ENCODE measurements around the gene RIPK3. TPM values are rescaled to one million over a fixed set of nuclear protein-coding genes. Genes with fewer than 3 reads are reported as not detected.

Gene RIPK3
- total RNA-seq, 2 experiments from 2014 or later = 37.5 to 41.4 TPM

GRCh38 chr14:24299255-24300191 lies 40.3 kb downstream of the RIPK3 start, which contains the start of the genes DHRS1 and NOP9:
Gene DHRS1 (minus strand): TSS chr14:24299780. CDS start chr14:24299106, 674 bp downstream.
Gene NOP9 (plus strand): TSS chr14:24299850. CDS start chr14:24299955, 105 bp downstream.
- CTCF ChIA-PET = interaction anchor here (0.6 to 8.7 kb wide), 14 partner anchors 9 to 137 kb away, joined by 3 to 111 read pairs (median 4); partner anchors contain the start of genes CIDEB, KHNYN, LTB4R and LTB4R2
- H3K36me3 Mint-ChIP-seq (ENCODE audit: low read depth) = peaks cover 45% of the 10 kb centered on the region
- DNase-seq = peak; percentile 92
- no peaks in the 10 kb centered on the region for H3K9me3 Mint-ChIP-seq
- H3K4me3 Mint-ChIP-seq = peak within 1 kb of the TSS; percentile 89
- peak within 1 kb of the TSS; percentile 93 for H3K27ac Mint-ChIP-seq
- POLR2A ChIA-PET = interaction anchor here (1.3 to 1.6 kb wide), 2 partner anchors 11 to 58 kb away, joined by 4 to 5 read pairs; partner anchors contain the start of gene TINF2
- H3K27me3 Mint-ChIP-seq = no peaks in the 10 kb centered on the region
- peaks cover 53% of the 10 kb centered on the region for H3K4me1 Mint-ChIP-seq

- Mint-ChIP-seq H3K4me3 (peak overlapping the region; percentile 89), H3K27me3 (no peaks in the 10 kb centered on the region), H3K27ac (peak overlapping the region; percentile 93), H3K4me1 (peaks cover 53% of the 10 kb centered on the region), H3K36me3 (ENCODE audit: low read depth) (peaks cover 42% of the 10 kb centered on the region), H3K9me3 (no peaks in the 10 kb centered on the region)
- DNase-seq = no peak
- ChIA-PET POLR2A (no interaction called here), CTCF (interaction anchor here (0.6 to 8.7 kb wide), 13 partner anchors 9 to 137 kb away, joined by 3 to 111 read pairs (median 5); partner anchors contain the start of genes CIDEB, KHNYN, LTB4R and LTB4R2)
These were observed 40.9 kb downstream of the RIPK3 start for GRCh38 chr14:24298892-24299254.

DNA sequence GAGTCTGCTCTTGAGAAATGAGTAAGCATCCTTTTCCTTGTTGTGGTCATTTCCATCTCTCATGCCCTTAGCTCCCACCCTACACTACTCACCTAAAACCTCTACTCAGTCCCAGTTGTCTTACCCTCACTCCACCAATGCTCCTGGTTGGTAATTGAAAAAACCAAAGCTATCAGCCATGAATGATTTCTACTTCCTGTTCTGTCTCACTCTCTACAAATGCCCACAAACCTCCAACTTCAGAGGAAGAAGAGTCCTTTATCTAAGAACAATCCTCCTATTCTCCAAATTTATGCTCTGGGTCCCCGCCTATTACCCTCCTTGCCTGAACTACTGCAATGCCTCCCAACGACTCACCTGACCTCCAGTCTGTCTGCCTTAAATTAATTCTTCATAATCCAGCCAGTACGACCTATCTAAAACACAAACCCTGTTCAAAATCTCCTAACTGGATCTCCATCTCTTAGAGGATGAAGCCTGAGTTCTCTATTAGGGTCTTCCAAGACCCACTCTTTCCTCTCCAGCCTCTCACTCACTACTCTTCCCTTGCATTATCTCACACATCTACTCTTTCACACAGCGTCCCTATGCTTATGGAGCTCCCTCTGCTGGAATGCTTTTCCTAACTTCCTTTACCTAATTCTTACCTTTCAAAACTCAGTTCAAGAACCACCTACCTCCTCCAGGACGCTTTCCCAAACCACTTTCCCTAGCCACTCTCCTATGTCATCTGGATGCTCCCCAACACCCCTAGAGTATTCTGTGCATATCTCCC lies 42.4 kb downstream of the RIPK3 start:
- Mint-ChIP-seq H3K36me3 (ENCODE audit: low read depth) (peaks cover 28% of the 10 kb centered on the region), H3K4me3 (peak overlapping the region; percentile 24), H3K9me3 (no peaks in the 10 kb centered on the region), H3K27ac (peak overlapping the region; percentile 84), H3K4me1 (peaks cover 53% of the 10 kb centered on the region), H3K27me3 (no peaks in the 10 kb centered on the region)
- ChIA-PET CTCF (interaction anchor here (0.6 to 8.7 kb wide), 27 partner anchors 7 to 139 kb away, joined by 3 to 111 read pairs (median 5); partner anchors contain the start of genes ADCY4, CIDEB, IPO4 and KHNYN), POLR2A (interaction anchor here (0.6 to 1.9 kb wide), 2 partner anchors 55 to 88 kb away, joined by 5 to 10 read pairs; partner anchors contain the start of gene TINF2)
- no peak for DNase-seq

DNA sequence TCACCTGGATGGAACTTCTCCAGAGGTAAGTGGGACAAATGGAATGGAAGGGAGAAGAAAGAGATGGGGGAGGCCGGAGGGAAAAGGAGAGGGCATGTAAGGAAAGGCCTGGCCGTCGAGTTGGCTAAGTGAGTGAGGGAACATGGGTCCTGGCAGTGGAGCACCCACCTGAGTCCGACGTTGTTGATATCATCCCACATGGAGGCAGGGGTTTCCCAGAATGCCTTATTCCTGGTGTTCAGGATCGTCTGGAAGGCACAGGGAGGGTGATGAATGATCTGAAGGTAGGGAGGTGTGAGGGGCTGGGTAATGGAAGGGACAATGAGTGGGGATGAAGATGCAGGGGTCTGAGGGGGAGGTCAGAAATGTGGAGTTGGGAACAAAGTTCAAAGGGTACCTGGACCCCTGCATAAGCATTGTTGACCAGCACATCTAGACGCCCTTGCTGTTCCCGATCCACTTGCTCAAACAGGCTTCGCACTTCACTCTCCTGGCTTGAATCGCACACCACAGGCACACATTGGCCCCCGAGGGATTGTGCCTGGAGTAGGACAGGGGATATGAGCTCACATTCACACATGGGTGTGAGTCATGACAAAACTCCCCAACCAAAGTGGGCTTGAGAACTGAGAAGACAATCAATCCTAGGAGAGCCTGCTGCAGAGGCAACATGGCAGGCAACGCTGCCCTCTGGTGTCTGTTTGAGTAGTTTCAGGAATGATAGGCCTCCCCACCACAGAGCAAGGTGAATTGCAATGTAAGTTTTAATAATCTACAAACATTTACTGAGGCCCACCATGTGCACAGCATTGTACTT lies 43.2 kb downstream of the RIPK3 start:
- peak overlapping the region; percentile 84 for H3K27ac Mint-ChIP-seq
- no peaks in the 10 kb centered on the region for H3K27me3 Mint-ChIP-seq
- CTCF ChIA-PET = interaction anchor here (0.7 to 8.7 kb wide), 28 partner anchors 10 to 140 kb away, joined by 3 to 111 read pairs (median 6); partner anchors contain the start of genes ADCY4, CIDEB, IPO4 and KHNYN
- POLR2A ChIA-PET = interaction anchor here (1.9 kb wide), 1 partner anchor 54 kb away, joined by 10 read pairs; the partner anchor contains the start of gene TINF2
- peaks cover 23% of the 10 kb centered on the region for H3K36me3 Mint-ChIP-seq (ENCODE audit: low read depth)
- peaks cover 45% of the 10 kb centered on the region for H3K4me1 Mint-ChIP-seq
- no peak overlapping the region for H3K4me3 Mint-ChIP-seq
- no peaks in the 10 kb centered on the region for H3K9me3 Mint-ChIP-seq
- peak; percentile 80 for DNase-seq

- H3K9me3 Mint-ChIP-seq = no peaks in the 10 kb centered on the region
- ChIA-PET POLR2A (interaction anchor here (0.6 kb wide), 1 partner anchor 27 kb away, joined by 3 read pairs; no protein-coding TSS in a partner anchor), CTCF (interaction anchor here (1.2 to 5.2 kb wide), 7 partner anchors 10 to 51 kb away, joined by 4 to 41 read pairs (median 24); partner anchors contain the start of genes CIDEB, LTB4R, LTB4R2 and RABGGTA)
- peaks cover 37% of the 10 kb centered on the region for H3K36me3 Mint-ChIP-seq (ENCODE audit: low read depth)
- H3K4me1 Mint-ChIP-seq = peaks cover 43% of the 10 kb centered on the region
- no peaks in the 10 kb centered on the region for H3K27me3 Mint-ChIP-seq
- H3K4me3 Mint-ChIP-seq = no peak overlapping the region
- DNase-seq = no peak
- no peak overlapping the region for H3K27ac Mint-ChIP-seq
These were observed 46.3 kb downstream of the RIPK3 start for GRCh38 chr14:24293525-24293924.

GRCh38 chr14:24292118-24292807 lies 47.5 kb downstream of the RIPK3 start:
- CTCF ChIA-PET = interaction anchor here (1.2 to 5.2 kb wide), 10 partner anchors 9 to 50 kb away, joined by 4 to 41 read pairs (median 6); partner anchors contain the start of genes CIDEB, LTB4R, LTB4R2 and RABGGTA
- POLR2A ChIA-PET = no interaction called here

DNA sequence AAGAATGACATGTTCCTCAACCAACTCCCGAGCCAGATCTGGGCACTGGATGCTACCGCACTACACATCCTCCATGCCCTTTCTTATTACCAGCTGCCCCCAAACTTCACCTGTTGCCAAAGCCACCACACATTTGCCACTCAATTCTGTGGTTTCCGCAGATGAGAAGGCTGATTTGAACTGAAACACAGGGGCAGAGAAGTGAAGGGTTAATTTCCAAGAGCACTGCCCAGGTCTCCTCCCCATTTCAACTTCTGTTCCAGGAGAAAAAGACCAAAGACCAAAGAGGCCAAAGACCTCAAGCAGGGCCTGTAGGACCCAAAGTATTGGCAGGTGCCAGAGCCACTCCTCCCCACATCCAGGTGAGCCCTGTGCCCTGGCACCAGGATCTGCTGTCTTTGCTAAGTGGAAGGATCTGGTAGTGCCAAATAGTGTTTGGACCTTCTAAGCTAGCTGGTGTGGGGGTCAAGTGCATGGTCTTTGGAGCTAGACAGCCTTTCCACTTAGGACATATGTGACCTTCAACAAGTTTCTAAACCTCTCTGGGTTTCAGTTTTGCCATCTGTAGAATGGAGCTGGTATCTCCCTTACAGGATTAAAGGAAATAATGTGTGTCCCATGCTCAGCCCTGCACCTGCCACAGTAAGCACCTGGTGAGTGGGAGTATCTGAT lies 48.2 kb downstream of the RIPK3 start:
- POLR2A ChIA-PET = no interaction called here
- H3K4me3 Mint-ChIP-seq = no peak overlapping the region
- no peaks in the 10 kb centered on the region for H3K27me3 Mint-ChIP-seq
- CTCF ChIA-PET = interaction anchor here (1.4 to 5.2 kb wide), 9 partner anchors 8 to 49 kb away, joined by 4 to 41 read pairs (median 7); partner anchors contain the start of genes CIDEB, LTB4R, LTB4R2 and RABGGTA
- H3K4me1 Mint-ChIP-seq = peaks cover 37% of the 10 kb centered on the region
- no peaks in the 10 kb centered on the region for H3K9me3 Mint-ChIP-seq
- peaks cover 36% of the 10 kb centered on the region for H3K36me3 Mint-ChIP-seq (ENCODE audit: low read depth)
- no peak overlapping the region for H3K27ac Mint-ChIP-seq
- no peak for DNase-seq

More at GRCh38 chr14:24292118-24292807, 47.5 kb downstream of the RIPK3 start:
- no peak for DNase-seq
- Mint-ChIP-seq H3K4me1 (peaks cover 44% of the 10 kb centered on the region), H3K27ac (no peak overlapping the region), H3K27me3 (no peaks in the 10 kb centered on the region), H3K4me3 (no peak overlapping the region), H3K9me3 (no peaks in the 10 kb centered on the region), H3K36me3 (ENCODE audit: low read depth) (peaks cover 38% of the 10 kb centered on the region)

DNA sequence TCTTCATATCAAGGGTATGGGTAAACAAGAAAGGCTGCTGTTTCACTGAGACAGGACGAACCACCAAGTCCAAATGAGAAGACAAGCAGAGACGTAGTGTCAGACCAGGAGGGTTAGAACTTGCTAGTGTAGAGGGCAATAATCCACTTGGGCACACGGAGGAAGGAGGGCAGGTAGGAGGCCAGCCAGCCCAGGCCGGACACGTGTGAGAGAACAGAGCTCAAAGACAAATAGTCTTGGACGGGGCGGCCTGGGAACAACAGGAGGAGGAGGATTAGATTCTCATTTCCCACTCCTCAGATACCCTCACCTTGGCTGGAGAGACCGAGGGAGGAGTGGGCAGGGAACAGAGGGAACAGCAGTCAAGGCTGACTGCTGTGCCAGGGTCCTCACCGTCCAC lies 49.0 kb downstream of the RIPK3 start:
- POLR2A ChIA-PET = interaction anchor here (0.9 kb wide), 1 partner anchor 16 kb away, joined by 3 read pairs; no protein-coding TSS in a partner anchor
- Mint-ChIP-seq H3K27me3 (peaks cover 2% of the 10 kb centered on the region), H3K36me3 (ENCODE audit: low read depth) (peaks cover 27% of the 10 kb centered on the region)

GRCh38 chr14:24289649-24290280 lies 50.0 kb downstream of the RIPK3 start:
- ChIA-PET CTCF (interaction anchor here (0.9 to 5.2 kb wide), 14 partner anchors 9 to 199 kb away, joined by 3 to 41 read pairs (median 4); partner anchors contain the start of genes CIDEB, LTB4R, LTB4R2 and RABGGTA), POLR2A (interaction anchor here (0.7 to 1.2 kb wide), 3 partner anchors 15 to 44 kb away, joined by 3 read pairs; partner anchors contain the start of gene RABGGTA)
- peaks cover 2% of the 10 kb centered on the region for H3K27me3 Mint-ChIP-seq
- H3K27ac Mint-ChIP-seq = no peak overlapping the region
- DNase-seq = peak; percentile 50
- H3K4me1 Mint-ChIP-seq = peaks cover 27% of the 10 kb centered on the region
- H3K9me3 Mint-ChIP-seq = no peaks in the 10 kb centered on the region
- H3K36me3 Mint-ChIP-seq (ENCODE audit: low read depth) = peaks cover 25% of the 10 kb centered on the region
- H3K4me3 Mint-ChIP-seq = no peak overlapping the region

More for the DNA sequence above, 49.0 kb downstream of the RIPK3 start:
- Mint-ChIP-seq H3K27ac (no peak overlapping the region), H3K9me3 (no peaks in the 10 kb centered on the region), H3K4me1 (peaks cover 28% of the 10 kb centered on the region), H3K4me3 (no peak overlapping the region)
- no peak for DNase-seq
- CTCF ChIA-PET = interaction anchor here (0.9 to 5.2 kb wide), 11 partner anchors 8 to 200 kb away, joined by 3 to 41 read pairs (median 6); partner anchors contain the start of genes CIDEB, LTB4R, LTB4R2 and RABGGTA

DNA sequence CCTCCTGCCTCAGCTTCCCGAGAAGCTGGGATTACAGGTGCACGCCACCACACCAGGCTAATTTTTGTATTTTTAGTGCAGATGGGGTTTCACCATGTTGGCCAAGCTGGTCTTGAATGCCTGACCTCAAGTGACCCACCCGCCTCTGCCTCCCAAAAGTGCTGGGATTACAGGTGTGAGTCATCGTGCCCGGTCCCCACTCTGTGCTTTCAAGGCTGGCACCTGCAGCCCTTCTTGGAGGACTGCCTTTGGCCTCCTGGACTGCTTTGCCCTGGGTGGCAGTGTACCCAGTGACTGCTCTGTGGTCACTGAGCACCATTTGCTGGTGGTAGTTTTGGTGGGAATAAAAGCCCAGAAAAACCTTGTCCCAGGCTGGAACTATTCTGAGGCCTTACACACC lies 52.8 kb downstream of the RIPK3 start:
- DNase-seq = no peak
- POLR2A ChIA-PET = no interaction called here
- peaks cover 2% of the 10 kb centered on the region for H3K27me3 Mint-ChIP-seq

More for the DNA sequence above, 52.8 kb downstream of the RIPK3 start:
- no peaks in the 10 kb centered on the region for H3K9me3 Mint-ChIP-seq
- no peak overlapping the region for H3K27ac Mint-ChIP-seq
- H3K4me1 Mint-ChIP-seq = peaks cover 27% of the 10 kb centered on the region
- CTCF ChIA-PET = interaction anchor here (1.0 to 2.9 kb wide), 3 partner anchors 10 to 49 kb away, joined by 3 to 11 read pairs (median 5); partner anchors contain the start of gene CIDEB
- H3K36me3 Mint-ChIP-seq (ENCODE audit: low read depth) = peaks cover 20% of the 10 kb centered on the region
- no peak overlapping the region for H3K4me3 Mint-ChIP-seq

Data from activated CD4-positive, alpha-beta T cell treated with anti-CD3 and anti-CD28 coated beads, Interleukin-2, amount 10 ng/mL, durations not matched to agents 7 days and 5 days (primary cell).